NCI-H2029 treated with DMSO at 0.1 percent for 48 hours (cell line): ENCODE data around the gene DRGX.

Source experiments
- DNase-seq: peaks from one replicate; lab custom pipeline; 2025; lab: John Stamatoyannopoulos, UW

Gene DRGX

DNA sequence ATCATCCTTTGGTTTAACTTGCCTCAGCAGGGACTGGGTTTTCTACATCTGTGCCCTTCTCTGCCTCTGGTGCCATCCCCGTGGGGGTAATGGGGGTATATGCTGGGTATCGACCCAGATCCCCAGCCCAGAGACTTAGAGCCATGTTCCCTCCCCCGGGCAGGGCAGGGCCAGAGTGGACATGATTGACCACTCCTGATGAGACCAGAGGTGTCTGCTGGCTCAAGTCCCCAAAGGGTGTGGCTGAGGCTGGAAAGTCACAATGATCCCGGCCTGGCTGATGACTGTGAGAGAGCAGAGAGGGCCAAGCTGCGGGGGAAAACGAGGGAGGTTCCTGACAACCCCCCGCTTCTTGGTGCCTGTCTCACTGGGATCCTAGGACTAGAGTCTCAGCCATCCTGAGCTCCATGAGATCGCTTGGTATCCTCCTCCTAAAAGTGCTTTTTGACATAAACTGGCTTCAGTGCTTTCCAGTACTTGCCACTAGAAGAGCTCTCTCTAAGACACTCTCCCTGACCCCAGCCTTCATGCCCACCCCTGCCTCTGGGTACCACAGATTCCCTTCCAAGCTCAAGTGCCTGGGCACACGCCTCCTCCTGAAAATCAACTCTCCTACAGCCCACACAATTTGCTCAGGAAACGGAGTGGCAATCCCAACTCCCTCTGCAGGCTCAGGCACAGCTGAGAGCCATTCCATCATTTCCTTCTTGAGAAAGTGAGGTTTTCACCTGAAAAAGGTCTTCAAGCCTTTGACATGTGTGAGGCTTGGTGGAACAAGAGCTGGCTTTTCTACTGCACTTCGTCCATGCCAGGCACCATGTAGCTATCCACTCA lies 33.9 kb downstream of the DRGX start:
- no peak for DNase-seq

DNA sequence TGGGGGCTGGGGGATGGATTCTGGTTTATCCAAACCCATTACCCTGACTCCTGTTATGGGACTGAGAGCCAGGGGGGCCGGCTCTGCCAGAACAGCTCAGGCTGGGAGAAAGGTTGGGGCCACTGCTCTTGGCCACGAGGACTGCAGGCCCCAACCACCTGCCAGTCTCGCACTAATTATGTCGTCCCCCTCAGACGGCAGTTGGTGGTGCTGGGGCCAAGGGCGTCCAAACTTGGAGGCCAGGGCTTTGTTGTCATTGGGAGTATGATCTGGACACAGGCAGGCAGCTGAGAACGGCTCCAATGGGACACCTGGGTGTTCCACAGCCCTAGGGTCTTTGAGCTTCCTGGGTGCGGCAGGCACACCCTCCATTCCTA lies 34.7 kb downstream of the DRGX start:
- DNase-seq: no peak

DNA sequence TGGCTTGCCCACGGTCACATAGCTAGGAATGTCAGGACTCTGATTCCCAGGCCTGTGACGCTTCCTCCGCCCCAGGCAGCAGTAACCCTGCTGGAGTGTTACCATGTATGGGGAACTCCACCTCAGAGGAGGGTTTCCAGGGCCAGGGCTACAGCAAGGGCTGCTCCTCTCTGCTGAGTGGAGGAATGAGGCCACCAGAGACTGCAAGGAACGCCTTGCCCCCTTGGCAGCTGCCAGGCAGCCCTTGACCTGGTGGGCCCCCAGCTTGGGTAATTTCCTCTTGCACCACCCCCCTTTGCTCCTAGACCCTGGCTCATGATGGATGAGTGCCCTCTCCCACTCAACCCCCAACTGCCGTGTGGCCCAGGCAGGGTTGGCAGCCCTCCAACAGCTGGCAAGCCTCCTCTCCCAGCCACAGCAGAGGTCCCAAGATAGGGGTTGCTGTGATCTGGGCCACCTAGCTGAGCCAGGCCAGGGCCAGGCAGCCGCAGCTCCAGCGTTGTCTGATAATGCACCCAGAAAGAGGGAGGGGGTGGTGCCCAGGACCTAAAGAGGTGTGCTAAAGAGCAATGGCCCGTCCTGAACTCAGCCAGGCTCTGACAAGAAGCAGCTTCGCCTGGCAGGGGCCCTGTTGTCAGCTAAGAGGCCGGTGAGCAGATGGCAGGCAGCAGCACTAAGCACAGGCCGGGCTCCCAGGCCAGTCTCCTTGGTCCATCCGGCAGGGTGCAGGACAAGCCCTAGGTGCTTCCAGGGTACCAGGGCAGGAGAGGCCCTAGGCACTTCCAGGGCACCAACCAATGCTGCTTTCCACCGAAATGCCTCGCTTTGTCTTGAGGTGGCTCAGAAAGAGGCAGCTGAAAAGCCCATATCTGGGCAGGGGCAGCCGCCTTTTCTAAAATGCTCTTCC lies 35.4 kb downstream of the DRGX start:
- no peak for DNase-seq

DNA sequence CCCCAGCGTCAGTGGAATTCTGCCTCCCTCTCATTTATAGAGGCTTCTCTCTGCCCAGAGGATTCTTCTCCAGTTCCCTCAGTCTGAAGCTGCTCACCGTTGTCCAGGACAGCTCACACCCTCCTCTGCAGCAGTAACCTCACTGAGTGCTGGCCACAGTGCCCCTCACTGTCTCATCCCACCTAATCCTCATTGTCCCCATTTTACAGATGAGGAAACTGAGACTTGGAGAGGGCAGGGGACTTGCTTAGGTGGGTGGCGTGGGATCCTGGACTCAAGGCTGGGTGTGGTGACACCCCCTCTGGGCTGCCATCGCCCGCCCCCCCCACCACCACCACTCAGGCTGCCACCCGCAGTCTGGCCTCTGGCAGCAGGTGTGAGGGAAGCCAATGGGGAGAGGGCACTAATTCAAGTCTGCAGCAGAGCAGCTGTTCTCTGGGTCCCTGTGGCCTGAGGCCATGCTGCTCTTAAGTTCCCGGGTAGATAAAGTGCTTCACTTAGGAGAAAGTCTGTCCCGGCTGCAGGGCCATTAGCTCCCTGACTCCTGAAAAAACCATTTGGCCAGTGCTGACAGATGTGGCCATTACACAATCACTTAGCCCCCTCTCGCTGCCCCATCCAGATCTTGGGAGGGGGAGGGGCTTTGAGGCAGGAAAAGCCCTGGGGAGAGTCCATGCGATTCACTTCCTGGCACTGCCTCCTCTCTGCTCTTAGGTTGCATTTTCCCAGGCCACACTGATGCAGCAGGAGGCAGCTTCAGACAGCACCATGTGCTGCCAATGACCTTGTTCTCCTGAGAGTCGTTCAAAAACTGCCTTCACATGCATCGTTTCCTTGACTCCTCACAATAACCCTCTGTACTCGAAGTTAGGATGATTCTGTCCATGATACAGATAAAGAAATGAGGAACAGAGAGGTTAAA lies 36.3 kb downstream of the DRGX start:
- no peak for DNase-seq

DNA sequence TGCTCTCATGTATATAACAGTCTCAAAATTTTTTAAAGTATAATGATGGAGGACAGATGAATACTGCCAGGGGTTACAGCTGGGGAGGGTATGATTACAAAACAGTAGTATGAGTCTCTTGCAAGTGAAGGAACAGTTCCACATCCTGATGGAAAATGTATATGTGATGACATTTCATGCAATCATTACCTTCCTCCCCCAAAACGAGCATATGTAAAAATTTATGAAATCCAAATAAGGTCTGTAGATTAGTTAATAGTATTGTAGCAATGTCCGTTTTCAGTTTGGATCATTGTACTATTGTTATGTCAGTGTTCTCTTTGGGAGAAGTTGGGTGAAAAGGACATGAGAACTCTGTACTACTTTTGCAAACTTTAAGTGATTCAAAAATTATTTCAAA lies 38.0 kb downstream of the DRGX start:
- no peak for DNase-seq

DNA sequence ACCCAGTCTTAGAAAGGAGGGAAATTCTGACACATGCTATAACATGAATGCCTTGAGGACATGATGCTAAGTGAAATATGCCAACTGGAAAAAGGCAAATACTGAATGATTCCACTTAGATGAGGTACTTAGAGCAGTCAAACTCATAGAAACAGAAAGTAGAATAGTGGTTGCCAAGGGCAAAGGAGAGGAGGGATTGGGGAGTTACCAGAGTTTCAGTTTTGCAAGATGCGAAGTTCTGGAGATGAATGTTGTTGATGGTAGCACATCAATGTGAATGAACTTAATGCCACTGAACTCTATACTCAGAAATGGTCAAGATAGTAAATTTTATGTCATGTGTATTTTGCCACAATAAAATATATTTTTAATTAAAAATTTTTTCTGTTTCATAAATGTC lies 38.9 kb downstream of the DRGX start:
- no peak for DNase-seq

DNA sequence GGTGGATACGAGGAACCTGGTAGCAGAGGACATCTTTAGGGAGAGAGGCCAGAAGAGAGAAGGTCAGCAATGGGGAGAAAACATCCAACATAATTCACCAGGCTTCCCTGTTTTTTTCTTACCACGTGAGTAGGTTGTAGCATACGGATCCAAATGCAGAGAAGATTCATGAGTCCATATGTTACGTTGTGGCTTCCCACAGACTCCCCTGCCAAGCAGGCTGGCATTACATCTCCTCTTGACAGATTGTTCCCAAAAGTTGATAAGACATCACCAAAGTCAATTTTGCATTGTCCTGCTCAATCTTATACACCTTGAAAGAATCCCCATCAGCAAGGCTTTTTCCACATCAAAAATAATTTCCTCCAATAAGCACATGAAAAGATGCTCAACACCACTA lies 39.7 kb downstream of the DRGX start:
- DNase-seq: no peak

DNA sequence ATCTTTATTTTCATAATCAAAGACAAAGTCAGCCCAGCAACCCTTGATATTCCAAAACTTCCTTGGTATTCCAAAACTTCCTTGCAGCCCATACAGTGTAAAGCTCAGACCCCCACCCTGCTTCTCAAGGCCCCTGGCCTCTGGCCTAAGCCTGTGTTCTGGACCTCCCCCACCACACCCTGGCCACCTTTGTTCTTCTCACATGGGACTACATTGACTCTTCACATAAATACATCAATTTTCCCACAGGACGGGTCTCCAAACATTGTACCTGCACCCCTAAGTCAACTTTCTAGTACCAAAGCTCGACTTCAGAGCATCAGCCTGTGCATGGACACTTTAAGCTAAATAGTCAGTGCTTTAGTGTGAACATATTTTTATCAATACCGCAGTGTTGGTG lies 40.7 kb downstream of the DRGX start:
- DNase-seq: no peak

DNA sequence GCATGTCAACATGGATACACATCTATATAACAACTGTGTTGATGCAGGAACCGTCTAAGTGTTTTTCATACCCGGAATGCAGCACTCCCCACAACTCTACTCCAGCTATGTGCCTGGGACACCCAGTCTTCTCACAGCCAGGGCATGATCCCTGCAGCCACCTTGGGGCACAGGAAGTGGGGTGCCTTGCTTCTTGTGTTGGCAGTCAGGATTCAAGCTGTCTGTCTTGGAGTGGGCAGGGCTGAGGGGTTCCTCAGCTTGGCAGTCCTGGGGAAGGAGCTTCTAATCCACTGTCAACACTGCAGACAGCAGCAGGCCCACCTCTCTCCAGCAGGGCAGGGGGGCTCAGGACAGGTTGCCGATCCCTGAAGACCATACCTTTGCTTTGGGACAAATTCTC lies 41.3 kb downstream of the DRGX start:
- DNase-seq: no peak

DNA sequence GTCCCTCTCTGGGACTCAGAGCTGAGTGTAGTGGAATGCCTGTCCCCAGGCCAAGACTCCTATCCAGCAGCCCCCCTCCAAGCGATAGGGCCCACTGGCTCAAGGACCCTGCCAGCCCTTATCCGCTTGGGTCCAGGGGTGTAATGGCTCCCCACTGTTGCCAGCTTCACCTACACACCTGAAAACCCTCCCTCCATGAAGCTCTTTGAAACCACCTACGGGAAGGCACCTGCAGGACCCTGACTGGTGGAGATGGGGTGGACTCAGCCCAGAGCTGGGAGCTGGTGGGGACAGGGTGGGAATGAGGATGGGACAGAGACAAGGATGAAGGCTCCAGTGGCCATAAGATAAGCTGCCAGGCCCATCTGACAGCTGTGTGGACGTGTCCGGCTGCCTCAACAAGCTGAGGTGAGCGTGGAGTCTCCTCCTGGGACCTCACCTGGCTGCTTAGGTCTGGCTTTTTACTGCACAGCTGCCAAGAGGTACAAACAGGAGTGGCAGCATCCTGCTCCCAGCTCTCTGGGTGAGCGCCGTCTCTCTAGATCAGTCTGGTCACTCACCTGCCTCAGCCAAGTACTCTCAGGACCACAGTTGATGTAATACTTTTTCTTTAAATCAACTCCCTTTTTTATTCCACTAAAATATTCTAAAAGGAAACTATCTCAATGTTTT lies 41.9 kb downstream of the DRGX start:
- DNase-seq: no peak

DNA sequence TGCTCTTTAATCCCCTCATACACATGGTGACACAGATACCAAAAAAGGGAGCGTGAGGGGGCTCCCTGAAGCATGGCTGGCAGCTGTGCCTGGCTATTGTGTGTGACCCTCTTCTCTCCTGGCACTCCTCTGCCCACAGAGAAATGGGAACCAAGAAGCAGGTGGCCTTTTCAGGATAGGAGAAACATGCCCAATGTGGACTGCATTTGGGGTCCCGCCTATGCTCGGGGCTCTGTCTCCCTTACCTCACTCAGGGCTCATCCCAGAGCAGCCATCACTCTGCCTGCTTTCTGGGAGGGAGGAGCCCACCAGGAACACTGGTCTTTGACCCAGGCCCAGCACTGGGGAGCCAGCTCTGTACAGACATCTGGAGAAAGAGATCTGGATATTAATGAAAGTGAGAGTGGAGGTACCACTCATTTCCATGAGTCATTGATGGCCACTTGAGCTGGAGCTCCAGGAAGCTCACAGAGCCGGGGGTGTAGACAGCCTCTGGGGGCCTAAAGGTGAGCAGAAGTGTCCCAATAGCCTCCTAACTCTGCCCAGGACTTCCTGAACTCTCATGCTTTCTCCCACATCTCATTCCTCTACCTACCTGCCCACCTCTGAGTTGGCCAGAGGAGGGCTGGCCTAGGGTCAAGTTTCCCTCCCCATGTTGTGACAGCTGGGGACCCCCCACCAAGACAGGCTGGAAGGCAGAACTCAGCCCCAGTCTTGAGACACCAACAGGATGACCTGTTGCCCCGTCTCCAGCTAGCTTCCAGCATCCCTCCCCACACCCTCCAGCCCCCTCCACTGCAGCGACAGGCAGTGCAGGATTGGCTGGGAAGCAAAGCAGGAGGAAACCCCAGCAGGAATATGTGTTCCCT lies 42.6 kb downstream of the DRGX start:
- DNase-seq: no peak

DNA sequence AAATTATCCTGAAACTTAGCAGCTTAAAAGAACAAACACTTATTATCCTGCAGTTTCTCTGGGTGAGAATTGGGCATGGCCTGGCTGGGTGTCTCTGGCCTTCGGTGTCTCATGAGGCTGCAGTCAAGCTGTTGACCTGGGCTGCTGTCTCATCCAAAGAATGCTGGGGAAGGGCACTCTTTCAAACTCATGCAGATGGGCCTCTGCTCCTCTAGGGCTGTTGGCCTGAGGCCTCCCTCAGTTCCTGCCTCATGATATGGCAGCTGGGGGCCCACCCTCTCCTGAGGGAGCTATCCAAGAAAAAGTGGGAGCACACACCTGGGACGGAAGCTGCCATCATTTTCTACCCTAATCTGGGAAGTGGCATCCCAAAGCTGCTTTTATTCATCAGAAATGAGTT lies 43.6 kb downstream of the DRGX start:
- DNase-seq: no peak

DNA sequence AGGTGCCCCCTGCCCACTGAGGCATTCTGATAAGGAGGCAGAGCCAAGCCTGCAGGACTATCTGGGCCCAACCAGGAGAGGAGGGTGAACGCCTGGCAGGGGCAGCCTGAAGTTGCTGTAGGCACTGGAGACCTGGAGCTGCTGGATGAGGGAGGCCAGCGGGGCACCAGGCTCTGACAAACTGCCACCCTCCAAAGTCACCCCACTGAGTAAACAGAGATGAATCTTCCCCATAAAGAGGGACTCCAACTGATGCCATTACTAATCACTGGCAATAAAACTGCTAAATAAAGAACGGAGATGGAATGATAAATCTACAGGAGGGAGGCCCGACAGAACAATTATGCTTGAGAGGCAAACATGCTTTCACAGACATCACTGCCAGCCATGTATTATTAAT lies 44.2 kb downstream of the DRGX start:
- no peak for DNase-seq

DNA sequence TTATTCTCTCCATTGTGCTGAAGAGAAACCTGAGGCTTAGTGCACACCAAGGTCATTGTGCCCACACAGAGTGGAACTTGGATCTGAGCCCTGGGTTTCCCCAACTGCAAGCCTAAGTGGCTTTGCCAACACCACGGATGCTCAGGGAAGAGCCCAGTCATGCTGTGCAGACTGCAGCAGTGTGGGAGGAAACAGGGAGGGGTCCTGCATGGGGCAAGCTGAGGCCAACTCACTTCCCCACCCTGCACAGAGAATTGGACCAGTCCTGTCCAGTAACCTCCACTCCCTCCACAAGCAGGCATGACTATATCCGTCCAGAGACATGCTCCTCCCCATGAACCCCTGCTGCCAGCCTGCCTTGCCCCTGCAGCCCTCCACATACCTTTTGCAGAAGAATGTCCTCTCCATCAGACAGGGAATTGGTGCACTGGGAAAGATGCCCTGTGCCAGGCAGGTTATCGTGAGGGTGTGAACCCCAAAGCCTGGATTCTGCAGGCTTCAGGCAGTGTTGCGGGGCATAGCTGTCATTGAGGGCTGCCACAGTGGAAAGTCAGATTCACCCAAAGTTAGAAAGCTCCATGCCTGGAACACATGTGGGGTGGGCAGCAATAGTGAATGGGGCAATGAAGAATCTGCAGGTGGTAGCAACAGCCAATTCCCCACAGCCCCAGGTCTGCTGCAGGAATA lies 44.9 kb downstream of the DRGX start:
- DNase-seq: no peak

DNA sequence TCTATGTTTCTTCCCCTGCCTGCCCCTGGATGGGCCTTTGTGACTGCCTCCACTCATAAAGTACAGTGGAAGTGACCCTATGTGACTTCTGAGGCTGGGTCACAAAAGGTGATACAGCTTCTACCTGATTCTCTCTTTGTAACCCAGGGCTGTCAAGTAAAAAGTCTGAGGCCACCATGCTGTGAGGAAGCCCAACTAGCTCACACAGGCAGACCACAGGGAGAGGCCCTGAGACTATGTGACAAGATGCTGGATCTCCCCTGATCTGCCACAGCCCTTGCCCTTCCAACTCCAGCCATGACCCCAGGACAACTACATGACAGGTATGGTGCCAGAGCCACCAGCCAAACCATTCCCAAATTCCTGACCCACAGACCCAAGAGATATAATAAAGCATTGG lies 45.8 kb downstream of the DRGX start:
- DNase-seq: no peak

DNA sequence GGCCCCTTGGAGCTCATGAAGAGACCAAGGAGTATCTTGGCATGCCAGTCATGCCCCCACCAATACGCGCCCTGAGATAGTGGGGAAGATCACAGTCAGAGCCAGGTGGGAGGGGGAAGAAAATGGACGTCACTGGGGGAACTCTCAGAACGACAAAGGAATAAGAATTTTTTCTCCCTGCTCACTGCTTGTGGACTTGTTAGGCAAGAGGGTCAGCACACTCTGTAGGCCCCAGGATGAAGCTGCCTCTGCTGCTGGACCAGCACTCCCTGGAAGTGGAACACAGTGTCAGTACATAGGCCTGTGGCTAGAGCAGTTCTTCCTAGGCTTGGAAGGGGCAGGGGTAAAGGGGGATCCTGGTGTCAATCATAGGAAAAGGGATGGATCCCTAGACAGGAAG lies 46.5 kb downstream of the DRGX start:
- DNase-seq: no peak

DNA sequence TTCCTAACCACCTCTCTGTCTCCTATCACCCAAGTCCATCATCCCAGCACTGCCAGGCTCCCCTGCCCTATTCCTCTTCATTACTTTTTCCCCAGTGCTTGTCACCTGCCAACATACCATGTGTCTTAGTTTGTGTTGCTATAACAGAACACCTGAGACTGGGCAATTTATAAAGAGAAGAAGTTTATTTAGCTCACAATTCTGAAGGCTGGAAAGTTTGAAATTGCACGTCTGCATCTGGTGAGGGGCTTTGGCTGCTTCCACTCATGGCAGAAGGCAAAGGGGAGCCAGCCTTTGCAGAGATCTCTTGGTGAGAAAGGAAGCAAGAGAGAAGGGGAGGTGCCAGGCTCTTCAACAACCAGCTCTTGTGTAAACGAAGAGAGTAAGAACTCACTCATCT lies 47.3 kb downstream of the DRGX start:
- no peak for DNase-seq

DNA sequence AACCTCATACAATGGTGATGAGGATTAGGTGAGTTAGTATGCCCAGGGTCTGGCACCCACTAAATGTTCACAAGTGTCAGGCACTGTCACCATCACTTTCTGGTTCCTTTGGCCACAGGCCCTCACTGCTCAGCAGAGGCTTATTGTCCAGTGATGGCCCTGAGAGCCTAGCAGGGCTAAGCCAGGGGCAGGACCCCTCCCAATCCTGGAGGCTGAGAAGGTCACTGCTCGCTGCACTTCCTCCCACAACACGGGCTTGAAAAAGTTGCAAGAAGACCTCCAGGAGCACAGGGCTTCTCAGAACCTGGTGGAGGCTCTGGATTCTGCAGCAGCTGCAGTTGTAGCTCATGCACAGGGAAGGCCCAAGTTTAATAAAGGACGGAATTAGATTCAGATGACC lies 48.1 kb downstream of the DRGX start:
- DNase-seq: no peak

DNA sequence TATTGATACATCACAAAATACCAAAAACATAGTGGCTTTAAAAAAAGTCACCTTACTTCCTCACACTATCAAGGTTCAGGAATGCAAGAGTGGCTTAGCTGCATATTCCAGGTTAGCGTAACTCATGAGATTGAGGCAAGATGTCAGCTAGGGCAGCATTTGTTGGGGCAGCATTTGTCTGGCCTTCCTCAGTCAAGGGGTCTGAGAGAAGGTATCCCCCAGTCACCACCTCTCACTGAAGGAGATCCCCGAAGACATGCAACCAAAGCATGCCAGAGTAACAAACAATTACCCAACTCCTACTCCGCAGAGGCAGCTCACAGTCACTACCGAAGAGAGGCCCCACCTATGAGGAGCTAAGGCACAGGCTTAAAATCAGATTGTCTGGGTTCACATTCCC lies 48.5 kb downstream of the DRGX start:
- DNase-seq: no peak

DNA sequence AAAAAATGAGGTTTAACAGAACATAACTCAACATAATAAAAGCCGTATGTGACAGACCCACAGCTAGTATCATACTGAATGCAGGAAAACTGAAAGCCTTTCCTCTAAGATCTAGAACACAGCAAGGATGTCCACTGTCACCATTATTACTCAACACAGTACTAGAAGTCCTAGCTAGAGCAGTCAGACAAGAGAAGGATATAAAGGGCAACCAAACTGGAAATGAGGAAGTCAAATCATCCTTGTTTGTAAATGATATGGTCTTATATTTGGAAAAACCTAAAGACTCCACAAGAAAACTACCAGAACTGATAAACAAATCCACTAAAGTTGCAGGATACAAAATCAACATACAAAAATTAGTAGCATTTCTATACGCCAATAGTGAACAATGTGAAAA lies 51.0 kb downstream of the DRGX start:
- no peak for DNase-seq
